Immature natural killer cell (primary cell): ENCODE data around the gene TPR. TPM values are rescaled to one million over a fixed set of nuclear protein-coding genes. Genes with fewer than 3 reads are reported as not detected.
A peak's percentile ranks its signal among the peaks of the same experiment; 100 is the strongest.
"Not testable (repeated sequence)": the region's sequence is repeated elsewhere in the genome, so short reads cannot be mapped to it uniquely, and the experiment has no call there.

Experiments used
- DNase-seq, 3 donors: peaks; one replicate each; pipeline ENCODE4 v3.0.0; 2022; ENCODE audit warnings: mixed read lengths in 1 of 3
- H3K27ac Mint-ChIP-seq, 6 donors: one replicate each; pipeline ENCODE4 v1.8.0; 2020; ENCODE audit warnings: mixed read lengths in 6 of 6, mild to moderate bottlenecking in 5 of 6, inconsistent platforms in 4 of 6, moderate library complexity in 3 of 6
- H3K27me3 Mint-ChIP-seq, 3 donors: one replicate each; pipeline ENCODE4 v1.8.0; 2020 to 2021; ENCODE audit warnings: low read depth in 3 of 3, mild to moderate bottlenecking in 3 of 3, mixed read lengths in 3 of 3, moderate library complexity in 3 of 3, inconsistent platforms in 1 of 3
- H3K36me3 Mint-ChIP-seq, 3 donors: one replicate each; pipeline ENCODE4 v1.8.0; 2020; ENCODE audit warnings: mixed read lengths in 3 of 3, inconsistent platforms in 2 of 3, mild to moderate bottlenecking in 2 of 3
- H3K4me1 Mint-ChIP-seq, 2 donors: one replicate each; pipeline ENCODE4 v1.8.0; 2020; ENCODE audit warnings: inconsistent platforms in 2 of 2, mild to moderate bottlenecking in 2 of 2, mixed read lengths in 2 of 2, moderate library complexity in 1 of 2
- H3K4me3 Mint-ChIP-seq, 5 donors: one replicate each; pipeline ENCODE4 v1.8.0; 2020; ENCODE audit warnings: mild to moderate bottlenecking in 5 of 5, mixed read lengths in 5 of 5, inconsistent platforms in 3 of 5, moderate library complexity in 3 of 5
- H3K9me3 Mint-ChIP-seq, 6 donors: one replicate each; pipeline ENCODE4 v1.8.0; 2020; ENCODE audit warnings: mild to moderate bottlenecking in 6 of 6, mixed read lengths in 6 of 6, inconsistent platforms in 4 of 6, moderate library complexity in 3 of 6
- polyA plus RNA-seq, 3 donors: library from polyadenylated mRNA; unstranded; fragments of 300-500 nt; fragmentation: Illumina TruSeq; gene quantifications; one replicate each; pipeline ENCODE4 v1.2.3, GENCODE V29; 2021

Gene TPR
- polyA plus RNA-seq, 3 donors from 2014 or later = 5.4 to 64.7 (median 12.9) TPM

DNA sequence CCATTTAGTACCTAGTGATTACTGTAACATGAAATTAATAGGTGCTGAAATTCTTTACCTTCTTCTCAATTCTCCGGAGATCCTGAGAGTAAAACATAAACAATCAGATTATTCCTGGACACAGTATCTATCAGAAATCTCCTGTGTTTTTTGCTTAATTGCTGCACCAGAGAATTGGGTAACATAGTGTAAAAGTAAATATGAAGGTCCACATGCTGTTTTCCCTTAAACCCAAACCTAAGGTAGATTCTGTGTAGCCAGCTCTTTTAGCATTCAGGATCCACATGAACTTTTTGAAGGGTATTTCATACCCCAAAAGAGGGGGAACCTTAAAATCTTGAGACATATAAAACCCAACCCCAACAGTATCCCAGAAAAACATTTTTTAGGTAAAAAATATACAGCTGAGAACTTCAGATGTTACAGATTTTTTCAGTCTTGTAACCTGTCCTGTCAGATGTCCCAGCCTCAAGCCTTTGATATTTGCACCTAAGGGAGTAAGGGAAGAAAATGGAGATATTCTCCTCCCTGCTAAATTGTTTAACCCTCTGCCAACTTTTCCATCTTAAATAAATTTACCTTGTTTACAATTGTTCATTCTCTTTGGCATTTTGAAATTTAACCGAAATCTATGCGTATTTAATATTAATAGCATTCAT lies 11.8 kb upstream of the TPR start:
- H3K36me3 Mint-ChIP-seq = peaks cover 14 to 28% (median 15%) of the 10 kb centered on the region in 3 donors
- H3K4me3 Mint-ChIP-seq = no peak overlapping the region
- no peak overlapping the region for H3K27ac Mint-ChIP-seq
- no peak for DNase-seq
- H3K9me3 Mint-ChIP-seq = no peaks in the 10 kb centered on the region
- H3K27me3 Mint-ChIP-seq = no peaks in the 10 kb centered on the region
- no peaks in the 10 kb centered on the region for H3K4me1 Mint-ChIP-seq

GRCh38 chr1:186375929-186376319 lies 871 bp upstream of the TPR start:
- no peak for DNase-seq
- H3K4me1 Mint-ChIP-seq = peaks cover 41 to 74% of the 10 kb centered on the region in 2 donors
- H3K9me3 Mint-ChIP-seq = no peaks in the 10 kb centered on the region
- H3K27me3 Mint-ChIP-seq = peaks cover 10 to 27% (median 15%) of the 10 kb centered on the region in 3 donors
- peaks cover 0 to 13% (median 5%) of the 10 kb centered on the region in 3 donors for H3K36me3 Mint-ChIP-seq
- peak overlapping the region; percentile 93 to 99 (median 96) for H3K27ac Mint-ChIP-seq
- peak overlapping the region; percentile 92 to 100 (median 94) for H3K4me3 Mint-ChIP-seq

DNA sequence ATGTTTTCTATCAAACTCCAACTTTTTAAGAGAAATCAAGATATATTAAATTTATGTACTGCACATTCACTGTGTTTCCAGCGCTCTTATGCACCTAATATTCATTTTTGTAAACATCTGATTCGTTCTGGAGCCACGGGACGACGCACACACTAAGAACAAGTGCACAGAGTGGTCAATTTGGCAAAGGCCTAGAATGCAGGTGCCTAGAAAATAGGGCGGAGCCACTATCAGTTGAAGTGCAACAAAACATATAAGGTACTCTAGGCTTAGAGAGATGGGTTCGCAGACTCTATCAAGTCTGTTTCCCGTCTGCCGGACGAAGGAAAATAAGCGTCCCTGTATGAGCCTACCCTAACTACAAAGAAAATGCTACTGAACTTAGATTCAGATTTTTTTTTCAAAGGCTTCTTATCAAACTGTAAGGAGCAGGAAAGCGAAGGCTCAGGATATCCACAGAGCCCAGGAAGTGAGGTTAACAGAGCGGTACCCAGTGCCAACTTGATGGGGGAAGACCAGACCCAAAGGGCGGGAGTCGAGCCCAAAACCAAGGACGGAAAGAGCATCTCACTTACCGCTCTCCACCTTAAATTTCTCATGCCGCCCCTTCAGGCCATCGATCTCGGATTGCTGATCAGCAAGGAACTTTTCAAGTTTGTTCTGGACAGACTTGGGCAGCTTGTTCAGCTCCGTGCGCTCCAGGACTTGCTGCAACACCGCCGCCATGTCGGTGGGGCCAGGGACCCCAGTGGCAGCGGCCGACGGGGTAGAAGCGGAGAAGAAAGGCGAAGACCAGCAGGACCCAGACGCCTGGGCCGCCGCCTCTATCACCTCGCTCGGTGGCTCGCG lies 526 bp downstream of the TPR start:
- H3K4me1 Mint-ChIP-seq = peaks cover 42 to 81% of the 10 kb centered on the region in 2 donors
- H3K36me3 Mint-ChIP-seq = peaks cover 0 to 19% (median 2%) of the 10 kb centered on the region in 3 donors
- H3K9me3 Mint-ChIP-seq = no peaks in the 10 kb centered on the region
- peak overlapping the region; percentile 93 to 99 (median 96) for H3K27ac Mint-ChIP-seq
- peaks cover 10 to 24% (median 15%) of the 10 kb centered on the region in 3 donors for H3K27me3 Mint-ChIP-seq
- peak in 2 of 3 donors; percentile 31 for DNase-seq
- peak overlapping the region; percentile 92 to 100 (median 94) for H3K4me3 Mint-ChIP-seq

GRCh38 chr1:186347837-186348691 lies 27.0 kb downstream of the TPR start:
- H3K4me3 Mint-ChIP-seq, DNase-seq, H3K4me1 Mint-ChIP-seq, H3K9me3 Mint-ChIP-seq, H3K27me3 Mint-ChIP-seq: not testable (repeated sequence)
- H3K27ac Mint-ChIP-seq = peak overlapping the region in 2 of 6 donors; percentile 23 to 74
- peaks cover 48 to 73% (median 54%) of the 10 kb centered on the region in 3 donors for H3K36me3 Mint-ChIP-seq

GRCh38 chr1:186340772-186341171 lies 34.3 kb downstream of the TPR start:
- H3K9me3 Mint-ChIP-seq = no peaks in the 10 kb centered on the region
- H3K36me3 Mint-ChIP-seq = peaks cover 50 to 68% (median 52%) of the 10 kb centered on the region in 3 donors

DNA sequence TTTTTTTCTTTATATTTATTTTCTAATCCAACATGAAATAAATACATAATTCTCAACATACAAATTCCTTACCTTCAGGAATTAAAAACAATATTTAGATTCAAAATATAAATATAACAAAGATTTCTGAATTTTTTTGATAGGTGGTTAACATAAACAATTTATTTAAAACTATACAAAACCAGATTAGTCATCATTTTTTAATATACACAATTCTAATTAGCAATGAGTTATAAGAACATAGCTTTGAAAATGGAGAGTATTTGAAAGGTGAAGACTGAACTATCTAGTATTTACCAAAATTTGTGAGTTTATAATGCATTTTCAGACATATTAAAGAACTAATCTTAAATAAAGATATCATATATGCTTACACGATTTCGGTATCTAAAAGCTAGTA lies 37.5 kb downstream of the TPR start:
- no peaks in the 10 kb centered on the region for H3K27me3 Mint-ChIP-seq
- no peaks in the 10 kb centered on the region for H3K9me3 Mint-ChIP-seq
- no peak overlapping the region for H3K27ac Mint-ChIP-seq

More at GRCh38 chr1:186340772-186341171, 34.3 kb downstream of the TPR start:
- no peak overlapping the region for H3K4me3 Mint-ChIP-seq
- H3K27me3 Mint-ChIP-seq = no peaks in the 10 kb centered on the region
- no peak for DNase-seq
- H3K4me1 Mint-ChIP-seq = no peaks in the 10 kb centered on the region
- no peak overlapping the region for H3K27ac Mint-ChIP-seq

DNA sequence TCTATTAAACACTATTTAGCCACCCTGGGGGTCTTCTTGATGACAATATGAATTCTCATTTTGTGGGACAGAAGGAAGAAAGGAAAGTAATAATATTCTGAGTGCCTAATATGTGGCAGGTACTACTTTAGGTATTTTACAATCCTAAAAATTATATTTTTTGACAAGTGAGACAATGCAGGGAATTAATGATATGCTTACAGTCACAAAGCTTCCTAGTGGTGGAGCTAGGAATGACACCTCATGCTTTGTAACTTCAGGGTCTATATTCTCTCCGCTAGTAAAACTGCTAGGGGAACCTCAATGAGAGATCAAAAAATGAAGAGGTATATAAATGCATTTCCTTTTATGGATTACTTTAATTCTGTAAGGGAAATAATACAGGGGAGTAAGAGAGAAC lies 44.3 kb downstream of the TPR start:
- Mint-ChIP-seq H3K4me3 (no peak overlapping the region), H3K27me3 (no peaks in the 10 kb centered on the region), H3K4me1 (peaks cover 3 to 6% of the 10 kb centered on the region in 2 donors), H3K9me3 (no peaks in the 10 kb centered on the region), H3K36me3 (peaks cover 36 to 54% (median 37%) of the 10 kb centered on the region in 3 donors), H3K27ac (no peak overlapping the region)
- DNase-seq = no peak

More for the DNA sequence above, 37.5 kb downstream of the TPR start:
- Mint-ChIP-seq H3K4me1 (no peaks in the 10 kb centered on the region), H3K36me3 (peaks cover 47 to 65% (median 48%) of the 10 kb centered on the region in 3 donors), H3K4me3 (no peak overlapping the region)
- DNase-seq = no peak

GRCh38 chr1:186327331-186327730 lies 47.7 kb downstream of the TPR start:
- Mint-ChIP-seq H3K9me3 (no peaks in the 10 kb centered on the region), H3K4me1 (peaks cover 4 to 6% of the 10 kb centered on the region in 2 donors), H3K27ac (no peak overlapping the region), H3K36me3 (peaks cover 27 to 52% (median 33%) of the 10 kb centered on the region in 3 donors), H3K4me3 (no peak overlapping the region), H3K27me3 (no peaks in the 10 kb centered on the region)
- DNase-seq = no peak

DNA sequence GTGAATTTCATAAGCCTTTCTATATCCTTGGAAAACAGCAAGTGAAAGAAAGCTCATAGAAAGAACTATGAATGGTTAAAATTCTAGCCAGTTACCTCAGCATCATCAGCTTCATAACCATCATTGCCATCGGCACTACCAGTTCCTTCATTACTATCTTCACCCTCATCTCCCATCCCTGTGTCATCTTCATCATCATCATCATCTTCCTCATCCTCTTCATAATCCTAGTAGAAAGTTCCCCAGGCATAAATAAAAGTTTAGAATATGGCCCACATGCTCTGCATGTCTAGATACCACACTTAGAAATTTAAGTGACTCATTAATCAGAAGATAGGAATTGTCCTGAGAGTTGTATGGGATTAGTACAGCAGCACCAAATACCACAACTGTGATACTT lies 49.0 kb downstream of the TPR start:
- peak overlapping the region in 2 of 6 donors; percentile 9 to 39 for H3K27ac Mint-ChIP-seq
- H3K4me3 Mint-ChIP-seq = no peak overlapping the region
- H3K36me3 Mint-ChIP-seq = peaks cover 32 to 62% (median 39%) of the 10 kb centered on the region in 3 donors
- peaks cover 6 to 12% of the 10 kb centered on the region in 2 donors for H3K4me1 Mint-ChIP-seq
- DNase-seq = no peak
- H3K9me3 Mint-ChIP-seq = no peaks in the 10 kb centered on the region
- H3K27me3 Mint-ChIP-seq = no peaks in the 10 kb centered on the region

- Mint-ChIP-seq H3K36me3 (peaks cover 33 to 62% (median 38%) of the 10 kb centered on the region in 3 donors), H3K27ac (no peak overlapping the region), H3K27me3 (no peaks in the 10 kb centered on the region), H3K9me3 (no peaks in the 10 kb centered on the region), H3K4me1 (peaks cover 6 to 14% of the 10 kb centered on the region in 2 donors), H3K4me3 (no peak overlapping the region)
- DNase-seq = no peak
Measured at GRCh38 chr1:186325239-186325638, 49.8 kb downstream of the TPR start.

GRCh38 chr1:186323865-186324264 lies 51.2 kb downstream of the TPR start:
- H3K27ac Mint-ChIP-seq = no peak overlapping the region
- H3K4me3 Mint-ChIP-seq = no peak overlapping the region
- no peaks in the 10 kb centered on the region for H3K9me3 Mint-ChIP-seq
- no peak for DNase-seq
- peaks cover 34 to 63% (median 44%) of the 10 kb centered on the region in 3 donors for H3K36me3 Mint-ChIP-seq
- no peaks in the 10 kb centered on the region for H3K27me3 Mint-ChIP-seq
- peaks cover 6 to 17% of the 10 kb centered on the region in 2 donors for H3K4me1 Mint-ChIP-seq

DNA sequence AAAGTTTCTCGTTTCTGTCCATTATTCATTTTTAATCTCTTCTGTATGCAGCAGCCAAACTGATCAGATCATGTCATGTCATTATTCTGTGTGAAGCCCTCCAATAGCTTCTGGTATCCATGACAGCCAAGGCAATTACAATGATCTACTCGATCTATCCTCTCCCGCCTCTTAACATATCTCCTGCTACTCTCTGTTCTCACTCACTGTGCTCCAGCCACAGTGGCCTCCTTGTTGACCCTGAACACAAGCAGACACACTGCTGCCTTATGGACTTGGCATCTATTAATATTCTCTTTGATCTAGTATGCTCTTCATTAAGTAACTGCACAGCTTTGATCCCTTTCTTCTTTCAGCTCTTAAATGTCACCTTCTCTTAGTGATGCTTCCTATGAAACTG lies 59.5 kb downstream of the TPR start:
- Mint-ChIP-seq H3K27me3 (no peaks in the 10 kb centered on the region), H3K27ac (peak overlapping the region in 1 of 6 donors; percentile 15), H3K36me3 (peaks cover 26 to 44% (median 33%) of the 10 kb centered on the region in 3 donors)

DNA sequence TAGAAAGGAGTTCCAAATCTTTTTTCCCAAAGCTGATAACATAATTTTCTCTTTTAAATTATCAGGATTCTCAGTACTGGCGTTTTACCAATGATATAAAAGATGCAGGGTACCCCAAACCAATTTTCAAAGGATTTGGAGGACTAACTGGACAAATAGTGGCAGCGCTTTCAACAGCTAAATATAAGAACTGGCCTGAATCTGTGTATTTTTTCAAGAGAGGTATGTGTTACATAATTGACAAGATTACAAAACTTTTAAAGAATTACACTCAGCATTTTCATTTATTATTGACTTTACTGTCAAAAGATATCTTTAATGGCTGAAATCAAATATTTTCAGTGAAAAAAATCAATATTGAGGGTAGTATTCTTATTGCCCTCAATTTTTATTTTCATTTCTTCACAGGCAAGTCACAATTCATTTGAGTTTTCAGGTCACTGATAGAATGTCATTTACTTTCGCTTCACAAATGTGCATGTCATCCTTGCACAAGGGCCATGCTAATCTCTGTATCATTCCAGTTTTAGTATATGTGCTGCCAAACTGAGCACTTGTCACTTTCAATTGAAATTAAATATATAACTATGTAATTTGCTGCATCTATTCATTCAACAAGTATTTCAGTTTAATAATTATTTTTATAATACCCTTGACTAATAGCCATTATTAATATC lies 63.5 kb downstream of the TPR start:
- peaks cover 11 to 16% (median 15%) of the 10 kb centered on the region in 3 donors for H3K36me3 Mint-ChIP-seq
- no peaks in the 10 kb centered on the region for H3K9me3 Mint-ChIP-seq
- H3K27ac Mint-ChIP-seq = no peak overlapping the region
- H3K27me3 Mint-ChIP-seq = no peaks in the 10 kb centered on the region
- no peak overlapping the region for H3K4me3 Mint-ChIP-seq
- DNase-seq = no peak
- peaks cover 1 to 4% of the 10 kb centered on the region in 2 donors for H3K4me1 Mint-ChIP-seq

More for the DNA sequence above, 59.5 kb downstream of the TPR start:
- Mint-ChIP-seq H3K4me1 (peaks cover 0 to 6% of the 10 kb centered on the region in 2 donors), H3K4me3 (no peak overlapping the region), H3K9me3 (no peaks in the 10 kb centered on the region)
- DNase-seq = no peak
